SKM-1 (cell line): ENCODE measurements around the gene LGALS9.

ENCODE experiments used
- DNase-seq: peaks from one replicate; lab custom pipeline; 2025; ENCODE audit not compliant: unreplicated experiment; lab: John Stamatoyannopoulos, UW

LGALS9 gene

DNA sequence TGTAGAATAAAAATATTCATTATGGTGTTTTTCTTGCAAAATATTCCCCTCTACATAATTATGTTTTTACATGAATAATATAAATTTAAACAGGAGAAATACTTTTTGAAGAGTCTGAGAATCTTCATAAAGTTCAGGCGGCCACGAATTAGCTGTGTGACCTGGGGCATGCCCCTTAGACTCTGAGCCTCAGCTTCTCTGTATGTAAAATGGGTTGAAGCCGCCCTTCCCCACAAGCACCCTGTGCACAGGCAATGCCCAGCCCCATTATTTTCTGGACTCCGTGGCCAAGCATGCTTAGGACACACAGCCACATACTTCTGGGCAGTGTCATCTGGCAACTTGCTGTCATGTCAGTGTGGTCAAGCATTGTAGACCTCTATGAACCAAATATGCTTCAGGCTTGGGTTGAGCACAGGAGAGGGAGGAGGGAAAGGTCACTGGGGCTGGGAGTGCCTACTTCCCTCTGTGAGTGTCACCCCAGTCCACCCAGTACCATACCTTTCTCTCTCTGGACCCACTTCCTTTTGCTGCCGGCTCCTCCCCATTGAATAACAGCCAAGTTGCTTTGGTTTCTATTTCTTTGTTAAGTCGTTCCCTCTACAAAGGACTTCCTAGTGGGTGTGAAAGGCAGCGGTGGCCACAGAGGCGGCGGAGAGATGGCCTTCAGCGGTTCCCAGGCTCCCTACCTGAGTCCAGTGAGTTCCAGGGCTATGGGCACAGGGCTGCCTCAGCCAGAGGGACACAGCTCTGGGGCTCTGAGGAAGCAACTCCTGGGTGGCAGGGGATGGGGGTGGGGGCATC, at the start of gene LGALS9:
TSS of gene LGALS9 (plus strand) at position 582 of the 804 bp plus-strand sequence. CDS start at position 660, 78 bp downstream.
- DNase-seq, result peak; percentile 63

GRCh38 chr17:27582696-27583095, 48.3 kb upstream of the LGALS9 start:
- no peak for DNase-seq

DNA sequence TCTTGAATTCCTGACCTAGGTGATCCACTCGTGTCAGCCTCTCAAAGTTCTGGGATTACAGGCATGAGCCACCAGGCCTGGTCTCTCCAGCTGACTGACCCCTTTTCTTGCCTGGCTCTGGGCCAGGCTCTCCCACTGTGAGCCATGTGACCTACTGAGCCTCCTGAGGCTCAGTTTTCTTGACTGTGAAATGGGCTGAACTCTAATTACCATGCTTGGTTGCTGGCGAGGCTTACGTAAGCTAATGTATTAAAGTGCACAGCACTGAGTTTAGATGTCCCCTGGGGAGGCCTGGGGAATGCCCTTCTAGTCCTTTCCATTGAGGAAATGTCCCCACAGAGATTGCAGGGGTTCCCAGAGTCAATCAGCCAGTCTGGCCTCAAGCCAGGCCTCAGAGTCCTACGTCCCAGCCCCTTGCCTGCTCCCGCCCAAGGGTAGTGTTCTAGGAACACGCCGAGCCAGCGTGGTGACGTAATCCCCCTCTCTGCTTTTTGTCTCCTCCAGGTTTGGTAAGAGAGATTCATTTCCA, 45.8 kb upstream of the LGALS9 start:
- DNase-seq, result no peak

- DNase-seq, result no peak
Observed at GRCh38 chr17:27585792-27586191, 45.2 kb upstream of the LGALS9 start.

GRCh38 chr17:27586203-27586721, 44.7 kb upstream of the LGALS9 start:
- no peak for DNase-seq

- DNase-seq, result no peak
Observed at GRCh38 chr17:27588354-27588753, 42.6 kb upstream of the LGALS9 start.

DNA sequence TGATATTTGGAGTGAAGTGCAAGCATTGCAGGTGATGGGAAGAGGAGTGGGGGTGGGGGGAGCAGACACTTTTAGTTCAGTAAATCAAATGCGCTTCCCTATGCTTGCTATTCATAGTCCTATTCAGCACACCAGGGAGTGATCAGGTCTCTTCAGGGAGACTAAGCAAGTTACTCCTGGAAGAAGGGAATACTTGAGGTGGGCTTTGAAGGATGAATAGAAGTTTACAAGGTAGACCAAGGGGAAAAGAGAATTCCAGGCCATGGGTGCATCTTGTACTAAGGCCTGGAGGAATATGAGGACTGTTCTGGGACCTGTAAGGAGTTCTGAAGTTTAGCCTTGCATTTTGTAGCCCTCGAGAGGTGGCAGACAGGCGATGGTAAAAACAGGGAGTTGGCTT, 40.1 kb upstream of the LGALS9 start:
- no peak for DNase-seq

- DNase-seq, result no peak
Observed at GRCh38 chr17:27591986-27592385, 39.0 kb upstream of the LGALS9 start.

DNA sequence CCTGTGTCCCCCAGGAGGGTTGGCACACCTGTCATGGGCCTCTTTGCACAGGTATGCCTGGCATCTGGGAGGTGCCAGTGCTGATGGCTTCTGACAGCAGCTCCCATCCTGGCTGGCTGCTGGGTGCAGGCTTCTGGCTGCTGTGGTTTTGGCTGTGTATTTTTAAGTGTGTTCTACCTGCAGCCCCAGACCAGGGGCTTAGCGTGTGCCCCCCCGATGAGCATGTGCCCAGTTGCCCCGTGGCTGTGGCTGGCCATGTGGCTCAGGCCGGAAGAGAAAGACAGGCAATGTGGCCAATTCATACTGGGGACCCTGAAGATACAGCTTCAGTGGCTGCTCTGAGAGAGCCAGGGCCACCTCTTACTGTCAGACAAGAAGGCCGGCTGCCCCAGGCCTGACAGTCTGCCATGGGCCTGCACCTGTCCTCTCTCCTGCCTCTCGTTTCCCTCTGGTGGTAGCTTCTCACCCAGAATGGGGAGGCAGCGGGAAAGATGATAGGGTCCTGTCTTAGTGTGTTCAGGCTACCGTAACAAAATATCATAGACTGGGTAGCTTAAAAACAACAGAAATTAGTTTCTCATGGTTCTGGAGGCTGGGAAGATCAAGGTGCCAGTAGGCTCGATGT, 37.6 kb upstream of the LGALS9 start:
- no peak for DNase-seq

DNA sequence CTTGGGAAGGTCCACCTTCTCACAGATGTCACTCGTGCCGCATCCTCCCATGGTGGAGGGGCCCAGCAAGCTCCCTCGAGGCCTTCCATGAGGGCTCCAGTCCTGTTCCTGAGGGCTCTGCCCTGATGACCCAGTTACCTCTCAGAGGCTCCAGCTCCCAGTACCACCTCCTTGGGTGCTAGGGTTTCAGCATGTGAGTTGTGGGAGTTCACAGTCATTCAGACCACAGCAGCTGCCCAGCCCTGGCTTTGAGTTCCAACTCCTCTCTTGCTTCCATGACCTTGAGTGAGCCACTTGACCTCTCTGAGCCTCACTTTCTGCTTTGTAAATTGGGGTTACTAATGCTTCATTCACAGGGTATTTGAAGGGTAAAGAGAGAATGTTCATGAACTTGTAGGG, 37.1 kb upstream of the LGALS9 start:
- no peak for DNase-seq

- no peak for DNase-seq
Observed at GRCh38 chr17:27595208-27595607, 35.8 kb upstream of the LGALS9 start.

DNA sequence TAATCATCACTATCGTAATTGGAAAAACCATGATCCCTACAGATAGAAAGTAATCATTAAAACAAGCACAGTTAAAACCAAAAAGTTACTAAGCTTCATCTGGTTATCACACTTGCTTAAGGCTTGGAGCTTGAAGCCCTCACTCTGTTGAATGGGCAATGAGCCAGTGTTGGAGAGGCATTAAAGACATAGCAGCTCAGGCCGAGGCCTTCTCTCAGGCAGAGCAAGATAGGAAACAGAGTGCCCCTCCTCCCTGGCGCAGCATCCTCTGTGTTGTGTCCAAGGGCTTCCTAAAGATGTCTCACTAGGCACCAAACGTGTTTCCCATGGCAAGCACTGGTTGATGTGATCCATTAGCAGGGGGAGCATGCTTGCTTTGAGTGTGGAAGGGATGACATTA, 34.9 kb upstream of the LGALS9 start:
- DNase-seq, result no peak

GRCh38 chr17:27596566-27597187, 34.3 kb upstream of the LGALS9 start:
- DNase-seq, result no peak

- DNase-seq, result no peak
Observed at GRCh38 chr17:27597188-27597580, 33.8 kb upstream of the LGALS9 start.

GRCh38 chr17:27597783-27598320, 33.1 kb upstream of the LGALS9 start:
- no peak for DNase-seq

DNA sequence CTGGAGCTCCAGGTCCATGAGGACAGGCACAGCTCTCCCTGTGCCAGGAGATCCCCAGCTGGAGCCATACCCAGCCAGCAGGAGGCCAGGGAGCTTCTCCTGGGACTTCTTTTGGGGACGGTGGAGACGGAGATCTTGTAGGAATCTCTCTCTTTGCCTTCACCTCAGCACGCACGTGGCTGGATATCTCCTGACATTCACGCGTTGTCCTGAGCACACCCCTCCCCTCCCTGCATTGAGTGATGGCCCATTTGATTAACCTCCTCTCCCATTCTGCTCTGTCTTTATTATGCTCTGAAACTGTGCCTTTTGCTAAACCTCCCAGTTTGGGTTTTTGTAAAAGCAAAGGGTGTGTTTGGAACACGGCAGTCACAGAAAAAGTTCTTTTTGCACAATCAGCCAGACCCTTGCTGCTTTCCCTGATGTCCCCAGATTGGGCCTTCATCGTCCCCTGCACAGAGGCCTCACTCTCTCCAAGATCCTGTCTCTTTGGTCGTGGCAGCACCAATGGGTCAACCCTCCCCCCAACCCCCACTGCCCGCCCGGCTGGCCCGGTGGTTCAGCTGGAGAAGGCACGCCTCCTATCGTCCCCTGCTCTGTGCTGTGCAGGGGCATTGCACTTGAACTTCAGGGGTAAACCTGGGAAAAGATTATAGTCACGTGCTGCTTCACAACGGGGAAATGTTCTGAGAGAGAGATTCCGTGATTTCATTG, 32.5 kb upstream of the LGALS9 start:
- no peak for DNase-seq

DNA sequence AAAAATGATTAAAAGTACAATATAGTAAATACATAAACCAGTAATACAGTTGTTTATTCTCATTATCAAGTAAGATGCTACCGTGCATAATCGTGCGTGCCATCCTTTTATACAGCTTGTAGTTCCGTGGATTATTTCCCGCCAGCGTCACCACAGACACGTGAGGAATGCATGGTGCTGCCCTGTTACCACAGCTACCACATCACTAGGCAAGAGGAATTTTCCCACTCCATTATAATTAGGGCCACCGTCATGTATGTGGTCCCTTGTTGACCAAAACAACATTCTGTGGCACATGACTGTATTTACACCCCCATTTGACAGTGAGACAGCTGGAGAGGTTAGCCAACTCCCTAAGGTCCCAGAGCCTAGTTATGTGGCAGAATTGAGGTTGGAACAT, 30.5 kb upstream of the LGALS9 start:
- no peak for DNase-seq

DNA sequence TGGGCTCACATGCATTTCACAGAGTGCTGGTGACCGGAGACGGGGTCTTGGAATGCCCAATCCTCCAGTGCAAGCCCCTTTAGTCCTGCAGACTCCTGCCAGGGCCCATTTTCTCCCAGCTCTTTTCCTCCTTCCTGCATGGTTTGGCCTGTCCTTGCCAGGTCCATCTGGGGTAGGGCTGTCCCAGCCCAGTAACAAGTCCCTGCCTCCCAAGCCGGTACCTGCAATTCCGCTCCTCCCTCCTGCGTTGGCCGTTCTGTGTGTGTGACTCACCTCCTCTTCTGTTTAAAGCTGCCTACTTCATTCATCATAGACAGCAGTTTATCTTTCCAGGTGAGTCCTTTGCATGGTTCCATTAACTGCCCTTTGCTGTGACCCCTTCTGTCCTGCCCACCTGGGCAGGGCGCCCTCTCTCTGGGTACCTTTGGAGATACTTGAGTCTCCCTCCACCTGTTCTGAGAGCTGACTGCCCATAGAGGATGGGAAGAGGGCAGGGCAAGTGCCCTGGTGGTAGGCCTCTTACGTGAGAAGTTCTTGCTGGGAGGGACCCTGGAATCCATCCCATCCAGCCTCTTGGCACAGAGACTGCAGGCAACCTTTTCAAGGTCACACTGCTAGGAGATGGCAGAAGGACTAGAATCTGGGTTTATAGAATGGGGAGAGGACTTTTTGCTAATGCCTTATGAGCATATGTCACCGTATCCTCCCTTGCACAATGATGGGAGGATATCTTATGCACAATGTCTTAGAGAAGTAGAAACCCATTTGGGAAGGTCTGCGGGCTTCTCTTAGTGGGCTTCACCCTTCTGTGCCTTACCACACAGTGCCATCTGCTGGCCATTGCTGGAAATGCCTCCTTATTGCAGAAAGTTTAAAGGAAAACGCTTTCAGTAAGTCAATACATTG, 29.7 kb upstream of the LGALS9 start:
- DNase-seq, result peak; percentile 70

- no peak for DNase-seq
Observed at GRCh38 chr17:27601975-27602302, 29.0 kb upstream of the LGALS9 start.
